ENCODE results near the gene CRAMP1. TPM values are rescaled to one million over a fixed set of nuclear protein-coding genes. Genes with fewer than 3 reads are reported as not detected.

Gene CRAMP1
- total RNA-seq, 1 experiment from 2014 or later: 22.9 TPM

GRCh38 chr16:1677942-1678499 lies 65.9 kb downstream of the CRAMP1 start, which contains the start of gene JPT2:
Gene JPT2, plus strand, starts transcription at chr16:1678279. Its CDS starts 34 bp downstream, at chr16:1678313.
- H3K9me3 ChIP-seq (ENCODE audit: control insufficient read depth in 1 of 2, insufficient read depth in 1 of 2, low read depth in 1 of 2, low read length in 2 of 2): no peaks in the 10 kb centered on the region
- peak within 1 kb of the TSS; percentile 74 for H3K27ac ChIP-seq (ENCODE audit: low read depth, low read length)
- intact Hi-C loops (cut with micrococcal nuclease): loop anchor here (1.0 kb wide), 2 partner anchors 28 to 43 kb away; partner anchors contain the start of gene MAPK8IP3
- no peaks in the 10 kb centered on the region for H3K9me2 ChIP-seq (ENCODE audit: insufficient read depth)
- ChIA-PET CTCF (interaction anchor here (0.9 to 2.2 kb wide), 2 partner anchors 28 to 95 kb away, joined by 4 to 12 read pairs; partner anchors contain the start of genes EME2, MAPK8IP3 and MRPS34), POLR2A (interaction anchor here (0.7 to 1.2 kb wide), 9 partner anchors 10 to 259 kb away, joined by 3 to 7 read pairs (median 3); partner anchors contain the start of genes CRAMP1, IFT140 and MAPK8IP3), RAD21 (ENCODE audit: low non-redundant PET in 1 of 2, low total read pairs in 2 of 2, uncharacterized antibody in 2 of 2, unreplicated experiment in 2 of 2) (interaction anchor here in 1 of 2 experiments (1.3 kb wide), 1 partner anchor 86 kb away, joined by 13 read pairs; no protein-coding TSS in a partner anchor)
- peak within 1 kb of the TSS; percentile 98 for H3K9ac ChIP-seq (ENCODE audit: low read length)
- H3K27me3 ChIP-seq (ENCODE audit: insufficient read depth, low read length): no peaks in the 10 kb centered on the region
- no TSS peak for BruUV-seq (replicated peaks)
- peak within 1 kb of the TSS; percentile 88 for H3K4me2 ChIP-seq (ENCODE audit: low read length)
- H2AFZ ChIP-seq (ENCODE audit: low read depth, low read length, poor library complexity, severe bottlenecking): no peak within 1 kb of the TSS
- H3K4me1 ChIP-seq (ENCODE audit: control insufficient read depth in 1 of 2, insufficient read depth in 2 of 2, low read length in 2 of 2): peaks cover 8 to 38% of the 10 kb centered on the region in 2 experiments
- no peaks in the 10 kb centered on the region for H4K20me1 ChIP-seq (ENCODE audit: insufficient read depth)
- peaks cover 49% of the 10 kb centered on the region for H3K79me2 ChIP-seq (ENCODE audit: insufficient read depth, low read length)
- TF ChIP-seq REST (IDR thresholded peaks at IDR 0.05; ENCODE audit: low read depth): no peak
- TF ChIP-seq EGR1 (IDR thresholded peaks at IDR 0.05; ENCODE audit: low read depth): peak; percentile 79
- TF ChIP-seq RAD21 (IDR thresholded peaks at IDR 0.05; ENCODE audit: low read depth): no peak
- peak; percentile 99 for TF ChIP-seq SP1 (IDR thresholded peaks at IDR 0.05; ENCODE audit: low read depth)
- peak; percentile 29 for TF ChIP-seq YY1 (IDR thresholded peaks at IDR 0.05; ENCODE audit: extremely low read depth, insufficient replicate concordance, low read depth, low read length)
- TF ChIP-seq MAX (IDR thresholded peaks at IDR 0.05): peak; percentile 78
- TF ChIP-seq EZH2phosphoT487 (IDR thresholded peaks at IDR 0.05; ENCODE audit: borderline replicate concordance): no peak
- TF ChIP-seq CTCF (IDR thresholded peaks at IDR 0.05 in 2 of 3, conservative IDR thresholded peaks at IDR 0.05 in 1 of 3; ENCODE audit: borderline replicate concordance in 1 of 3, insufficient read depth in 1 of 3, low read depth in 2 of 3, low read length in 2 of 3): no peak
- TF ChIP-seq SIN3A (IDR thresholded peaks at IDR 0.05; ENCODE audit: low read depth): peak; percentile 64; the same call in 1 of the 2 replicates
- TF ChIP-seq POLR2AphosphoS5 (IDR thresholded peaks at IDR 0.05; ENCODE audit: low read depth, low read length): peak; percentile 84
- TF ChIP-seq TCF7L2 (IDR thresholded peaks at IDR 0.05; ENCODE audit: borderline replicate concordance, extremely low read depth, insufficient read depth, insufficient read length): peak; percentile 99
- no peak for TF ChIP-seq ATF3 (IDR thresholded peaks at IDR 0.05)
- ATAC-seq (peak; percentile 95), DNase-seq (ENCODE audit: low read depth, low spot score) (peak; percentile 95)
- peaks cover 7 to 32% of the 10 kb centered on the region in 2 experiments; a peak in 3 of 4 replicates for H3K36me3 ChIP-seq (ENCODE audit: control insufficient read depth in 1 of 2, insufficient read depth in 2 of 2, low read length in 2 of 2)
- peak within 1 kb of the TSS; percentile 93 to 97 for H3K4me3 ChIP-seq (replicated peaks in 1 of 2; ENCODE audit: low read depth in 1 of 2, low read length in 2 of 2)
